GM04503 (cell line): Measurements from ENCODE around the gene ACOX2.

Experiments used
- DNase-seq: peaks from one replicate; pipeline ENCODE4 v3.0.0-alpha.2; 2012; ENCODE audit warnings: low read depth

The ACOX2 gene

GRCh38 chr3:58536501-58537411 is at the start of gene ACOX2:
TSS of gene ACOX2 (minus strand) at chr3:58537190. CDS start at chr3:58535106, 2,084 bp downstream.
- DNase-seq, result no peak

DNA sequence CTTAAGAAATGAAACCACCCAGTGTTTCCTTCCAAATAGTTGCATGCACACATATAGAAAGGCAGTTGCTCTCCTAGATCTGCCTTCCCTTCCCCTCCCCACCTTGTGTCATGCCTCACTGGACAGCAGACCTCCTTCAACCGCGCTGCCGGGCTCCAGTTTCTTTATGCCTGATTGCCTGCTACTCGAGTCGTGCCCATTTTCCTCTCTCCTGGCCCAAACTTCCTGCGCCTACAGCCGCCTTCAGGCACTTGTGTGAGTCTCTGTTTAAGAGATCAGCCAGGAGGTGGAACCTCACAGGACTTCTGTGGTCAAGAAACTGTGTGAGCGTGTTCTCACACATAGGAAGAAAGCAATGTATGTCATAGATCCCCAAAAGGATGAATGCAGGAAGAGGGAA is 49.0 kb upstream of the ACOX2 start:
- no peak for DNase-seq

DNA sequence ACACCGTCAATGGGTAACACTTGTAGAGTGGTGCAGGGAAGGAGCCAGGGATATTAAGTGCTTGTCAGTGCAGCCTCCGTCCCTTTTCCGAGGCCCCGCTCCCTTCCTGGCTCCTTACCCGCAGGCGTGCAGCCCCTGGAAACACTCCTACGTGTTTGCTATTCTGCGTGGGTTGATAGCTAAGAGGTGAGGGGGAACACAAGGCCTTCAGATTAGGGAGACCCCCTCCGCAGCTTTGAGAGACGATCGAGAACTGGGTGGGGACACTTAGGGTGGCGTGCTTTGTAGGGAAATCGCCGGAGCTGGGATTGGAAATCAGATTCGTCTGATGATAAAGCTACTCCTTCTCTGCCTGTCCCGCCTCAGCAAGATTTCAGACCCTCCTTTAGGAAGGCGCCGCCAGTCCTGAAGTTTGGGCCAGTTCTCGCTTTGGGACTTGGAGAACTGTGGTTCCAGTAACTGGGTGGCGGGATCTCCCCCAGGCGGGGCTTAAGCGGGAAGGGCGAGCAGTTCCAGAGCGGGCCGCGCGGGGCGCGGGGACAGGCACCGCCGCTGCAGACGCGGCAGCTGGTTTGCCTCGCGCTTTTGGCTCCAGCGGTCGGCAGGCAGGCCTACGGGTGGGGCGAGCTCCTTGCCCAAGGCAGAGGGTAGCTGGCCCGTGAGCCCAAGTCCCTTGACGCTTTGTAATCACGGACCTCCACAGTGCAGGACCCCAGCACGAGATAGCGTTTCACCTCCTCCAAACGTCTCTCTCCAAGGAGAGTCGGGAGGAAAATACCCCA is 48.2 kb upstream of the ACOX2 start:
- DNase-seq, result no peak

- DNase-seq, result no peak
These were observed 47.7 kb upstream of the ACOX2 start for GRCh38 chr3:58584690-58585004.

GRCh38 chr3:58581328-58582091 is 44.5 kb upstream of the ACOX2 start:
- DNase-seq, result no peak

GRCh38 chr3:58580826-58581327 is 43.9 kb upstream of the ACOX2 start:
- no peak for DNase-seq

DNA sequence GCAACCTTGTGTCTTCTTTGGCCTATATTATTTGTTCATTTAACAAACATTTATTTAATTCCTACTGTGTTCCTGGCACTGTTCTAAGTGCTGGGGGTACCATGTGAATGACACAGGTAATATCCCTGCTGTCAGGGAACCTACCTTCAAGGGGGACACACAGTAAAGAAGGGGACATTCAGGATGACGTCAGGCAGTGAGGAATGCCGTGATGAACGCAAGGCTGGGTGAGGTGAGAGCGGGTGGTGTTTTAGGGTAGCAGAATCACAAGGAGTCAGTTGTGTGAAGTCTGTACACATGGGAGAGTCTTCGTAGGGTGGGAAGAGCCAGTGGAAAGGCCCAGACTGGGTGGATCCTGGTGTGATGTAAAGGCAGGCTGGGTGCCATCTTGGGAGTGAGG is 41.9 kb upstream of the ACOX2 start:
- no peak for DNase-seq

- DNase-seq, result peak; percentile 64
These were observed 40.4 kb upstream of the ACOX2 start, which contains the start of gene FAM107A for GRCh38 chr3:58577269-58577821. TSS of gene FAM107A (minus strand) at chr3:58577391. CDS start at chr3:58569860, 7,531 bp downstream.

GRCh38 chr3:58576716-58577115 is 39.7 kb upstream of the ACOX2 start:
- no peak for DNase-seq

DNA sequence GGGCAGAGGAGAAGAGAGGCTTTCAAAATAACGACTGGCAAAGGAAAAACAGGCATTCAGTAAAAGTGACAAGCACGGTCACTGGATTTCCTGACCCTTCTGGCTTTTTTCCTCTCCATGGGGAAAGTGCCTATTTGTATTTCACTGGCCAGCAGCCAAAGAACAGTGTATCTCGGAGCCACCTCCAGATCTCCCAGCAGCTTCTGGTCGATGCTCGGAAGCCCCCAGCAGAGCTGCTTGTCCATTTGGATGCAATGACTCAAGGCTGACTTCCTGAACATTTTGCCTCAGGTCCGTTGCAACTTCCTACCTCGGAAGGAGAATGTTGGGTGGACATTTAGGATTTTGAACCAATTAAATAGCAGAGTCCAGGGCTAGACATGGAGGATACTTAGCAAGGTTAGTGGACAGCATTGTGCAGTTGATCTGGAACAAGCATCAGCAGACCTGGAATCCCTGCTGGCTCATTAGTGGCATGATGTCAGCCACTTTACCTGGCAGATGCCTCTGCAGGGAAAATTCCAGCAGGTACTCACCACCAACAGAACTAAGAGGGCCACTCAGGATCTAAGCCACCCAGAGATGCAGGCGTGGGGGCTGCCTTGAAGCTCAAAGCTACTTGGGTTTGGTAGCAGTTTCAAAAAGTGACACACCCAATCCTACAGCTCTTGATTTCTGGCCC is 39.1 kb upstream of the ACOX2 start:
- no peak for DNase-seq

- no peak for DNase-seq
These were observed 37.7 kb upstream of the ACOX2 start for GRCh38 chr3:58574682-58575081.

DNA sequence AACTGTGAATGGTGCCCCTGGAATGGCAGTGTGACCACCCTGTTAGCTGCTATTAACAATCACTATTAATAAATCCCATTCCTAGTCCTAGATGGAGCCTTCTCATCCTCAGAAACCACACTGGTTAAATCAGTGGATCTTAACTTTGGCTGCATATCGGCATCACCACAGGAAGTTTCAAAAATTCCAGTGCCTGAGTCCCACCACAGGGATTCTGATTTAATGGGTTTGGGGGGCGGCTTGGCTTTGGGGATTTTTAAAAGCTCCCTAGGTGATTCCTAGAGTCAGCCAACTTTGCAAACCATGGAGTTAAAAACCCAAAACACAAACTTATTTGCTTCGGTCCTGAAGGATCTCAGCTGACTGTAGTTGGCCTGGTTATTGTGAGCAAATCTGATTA is 37.1 kb upstream of the ACOX2 start:
- DNase-seq, result no peak

DNA sequence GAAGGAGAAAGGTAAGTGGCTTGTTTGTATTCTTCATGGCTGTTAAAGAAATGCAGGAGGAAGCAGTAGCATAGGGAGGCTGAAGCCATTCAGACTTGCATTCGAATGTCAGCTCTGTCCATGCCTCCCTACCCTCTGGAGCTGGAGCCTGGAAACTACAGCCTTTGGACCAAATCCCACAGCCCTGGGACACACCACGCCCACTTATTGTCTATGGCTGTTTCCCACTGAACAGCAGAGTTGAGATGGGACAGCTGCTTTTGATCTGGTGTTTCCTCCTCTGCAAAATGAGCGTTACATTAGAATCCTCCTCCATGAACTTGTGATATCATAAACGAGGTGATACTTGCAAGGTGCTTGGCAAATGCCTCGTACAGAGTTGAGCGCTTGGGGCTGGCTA is 36.6 kb upstream of the ACOX2 start:
- DNase-seq, result no peak

DNA sequence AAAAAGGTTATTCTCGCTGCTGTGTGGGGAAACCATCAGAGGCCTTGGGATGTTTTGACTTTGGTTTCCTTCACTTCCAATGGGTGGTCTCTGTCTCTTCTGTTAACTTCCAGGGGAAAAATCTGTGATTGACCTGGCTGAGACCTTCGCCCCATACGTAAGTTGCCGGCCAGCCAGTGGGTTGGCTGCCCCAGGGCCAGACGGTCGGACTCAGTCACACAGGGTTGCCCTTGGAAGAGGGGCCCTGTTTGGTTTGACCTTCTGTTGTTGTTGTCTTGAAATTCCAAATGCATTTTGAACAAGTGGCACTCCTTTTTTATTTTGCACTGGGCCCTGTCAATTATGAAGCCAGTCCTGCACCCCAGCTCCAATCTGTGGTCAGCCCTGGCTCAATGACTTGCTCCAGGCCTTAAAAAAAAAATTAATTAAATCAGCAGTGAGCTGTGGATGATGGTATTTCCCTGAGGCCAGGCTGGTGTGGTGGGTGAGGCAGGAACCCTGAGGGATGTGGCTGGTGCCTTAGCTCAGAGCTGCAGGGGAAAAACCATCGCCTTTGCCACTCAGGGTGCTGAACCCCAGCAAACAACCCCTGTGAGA is 35.7 kb upstream of the ACOX2 start:
- DNase-seq, result no peak

DNA sequence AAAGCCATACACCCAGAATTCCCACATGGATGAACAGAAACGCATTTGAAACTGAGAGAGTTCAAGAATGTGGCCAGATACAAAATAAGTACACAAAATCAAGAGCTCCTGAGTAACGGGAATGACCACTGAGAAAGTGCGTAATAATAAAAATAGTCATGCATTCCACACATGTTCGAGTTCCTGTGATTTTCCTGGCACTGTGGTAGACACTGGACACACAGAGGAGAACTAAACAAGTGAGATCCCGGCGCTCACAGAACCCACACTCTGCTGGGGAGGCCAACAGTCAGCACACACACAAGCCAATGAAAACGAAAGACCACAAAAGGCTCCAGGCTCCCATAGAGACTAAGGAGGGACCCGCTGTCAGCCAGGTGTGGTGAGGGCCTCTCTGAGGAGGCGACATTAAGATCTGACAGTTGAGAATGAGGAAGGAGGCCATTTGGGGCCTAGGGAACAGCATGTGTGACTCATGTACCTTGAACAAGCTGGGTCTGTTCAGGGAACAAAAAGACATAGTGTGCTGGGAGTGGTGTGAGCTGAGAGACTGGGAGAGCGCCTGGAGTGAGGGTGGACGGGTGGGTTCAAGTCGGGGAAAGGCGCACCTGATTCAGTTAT is 35.1 kb upstream of the ACOX2 start:
- DNase-seq, result no peak

DNA sequence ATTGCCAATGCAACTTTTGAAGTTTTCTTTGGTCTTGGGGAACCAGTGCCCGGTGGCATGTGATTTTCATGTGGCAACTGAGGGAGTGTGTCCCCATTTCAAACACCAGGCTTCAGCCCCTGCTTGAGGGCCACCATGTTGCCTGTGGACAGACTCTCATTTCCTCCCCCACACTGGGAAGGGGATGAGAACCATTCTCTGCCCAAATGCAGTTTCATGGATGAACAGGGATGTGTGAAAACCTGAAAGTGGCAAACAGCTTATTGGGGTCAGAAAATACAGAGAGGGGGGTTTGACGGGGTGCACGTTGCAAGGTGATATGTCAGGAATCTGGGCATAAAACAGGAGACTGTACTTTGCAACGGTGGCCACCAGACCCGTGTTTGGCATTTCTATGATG is 33.9 kb upstream of the ACOX2 start:
- no peak for DNase-seq

DNA sequence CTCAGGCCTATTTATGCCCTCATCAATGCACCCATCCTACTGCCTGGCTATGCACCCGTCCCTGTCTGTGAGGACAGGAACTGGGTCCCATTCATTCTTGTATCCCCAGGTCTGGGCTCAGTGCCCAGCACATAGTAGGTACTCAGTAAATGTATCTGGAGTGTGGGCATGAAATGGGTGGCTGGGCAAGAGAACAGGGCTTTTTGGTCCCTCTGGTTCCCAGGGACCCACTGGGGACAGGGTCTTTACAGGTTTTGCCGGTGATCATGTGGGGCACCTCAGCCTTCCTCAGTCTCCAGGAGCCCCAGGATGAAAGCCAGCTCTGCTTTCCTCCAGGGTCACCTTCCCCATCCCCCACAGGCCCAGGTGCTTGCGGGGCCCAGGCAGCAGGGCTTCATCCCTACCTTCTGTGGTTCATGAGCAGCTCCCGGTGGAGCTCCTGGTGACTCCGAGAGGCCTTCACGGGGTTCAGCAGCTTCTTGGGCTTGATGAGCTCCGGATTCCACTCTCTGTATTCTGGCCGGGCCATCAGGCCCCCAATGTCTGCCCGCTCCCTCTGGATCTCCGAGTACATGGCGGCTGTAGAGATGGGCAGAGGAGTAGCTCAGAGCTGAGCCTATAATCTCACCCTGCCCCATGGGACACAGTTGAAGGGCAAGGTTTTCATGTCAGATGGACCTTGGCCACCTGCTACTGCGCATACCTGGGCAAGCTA is 32.5 kb upstream of the ACOX2 start:
- no peak for DNase-seq

DNA sequence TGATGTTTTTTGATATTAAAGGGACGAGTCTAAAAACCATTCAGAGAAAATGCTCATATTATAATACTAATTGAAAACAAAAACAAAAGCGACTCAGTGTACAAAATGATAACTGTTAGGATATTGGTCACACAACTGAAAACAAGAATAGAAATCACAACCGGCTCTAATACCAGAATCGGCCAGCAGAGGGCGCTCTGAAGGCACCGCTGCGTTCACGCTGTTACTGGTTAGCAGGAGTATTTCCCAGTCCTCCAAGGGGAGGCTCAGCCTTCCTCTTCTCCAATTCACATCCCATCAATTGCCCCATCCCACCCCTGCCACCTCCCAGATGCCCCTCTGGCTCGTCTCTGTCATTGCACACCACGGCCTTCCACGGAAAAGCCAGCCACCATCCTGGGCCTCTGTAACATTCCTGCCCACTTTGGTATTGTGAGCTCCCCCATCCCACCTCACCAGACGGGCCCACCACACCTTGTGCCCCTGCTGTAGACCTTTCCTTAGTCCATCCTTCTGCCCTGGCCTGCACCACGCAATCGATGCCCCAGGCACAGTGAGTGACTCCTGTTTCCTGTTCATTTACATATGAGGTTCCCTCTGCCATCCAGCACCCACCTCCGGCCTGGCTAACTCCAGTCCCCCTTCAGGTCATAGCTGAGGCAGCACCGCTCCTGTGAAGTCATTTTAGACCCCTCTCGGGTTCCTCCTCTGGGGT is 31.7 kb upstream of the ACOX2 start:
- no peak for DNase-seq

DNA sequence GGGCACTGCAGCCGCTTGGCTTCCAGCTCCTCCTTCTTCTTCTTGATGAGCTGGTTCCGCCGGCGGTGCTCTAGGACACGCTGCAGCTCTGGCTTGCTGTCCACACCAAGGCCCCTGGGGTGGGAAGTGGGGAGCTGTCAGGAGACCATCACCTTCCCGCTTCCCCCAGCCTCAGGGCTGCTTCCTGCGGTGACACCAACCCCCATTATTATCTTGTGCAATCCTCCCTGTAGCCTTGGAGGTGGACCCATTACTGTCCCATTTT is 30.2 kb upstream of the ACOX2 start:
- no peak for DNase-seq
